Right lobe of liver (tissue), 6 donors: ENCODE results near the gene ELOVL2. TPM values are rescaled to one million over a fixed set of nuclear protein-coding genes. Genes with fewer than 3 reads are reported as not detected.

ENCODE experiments used
- ATAC-seq, 4 donors: fragments of 200-7000 bp; cut with Tn5 transposase; one replicate each; pipeline ENCODE4 v1.9.1; 2020; ENCODE audit warnings: mild to moderate bottlenecking in 4 of 4, moderate library complexity in 4 of 4
- DNase-seq, 3 donors: peaks; one replicate each; pipeline ENCODE4 v3.0.0-alpha.2; 2020
- H3K27ac ChIP-seq, 3 donors: fragments of 200-600 bp; one replicate each; pipeline ENCODE4 v1.8.0; 2022
- H3K27me3 ChIP-seq, 2 donors: fragments of 200-600 bp; one replicate each; pipeline ENCODE4 v1.8.0; 2022
- H3K36me3 ChIP-seq, 4 donors: fragments of 200-600 bp; sonication (generic) in 1 of 4; one replicate each; pipeline versions ENCODE4 v1.5.1 to v1.8.0; 2017 to 2022; ENCODE audit warnings: control low read depth in 1 of 4
- H3K4me1 ChIP-seq, 4 donors: fragments of 200-600 bp; sonication (generic) in 1 of 4; one replicate each; pipeline versions ENCODE4 v1.5.1 to v1.8.0; 2017 to 2022; ENCODE audit warnings: control low read depth in 1 of 4
- H3K4me3 ChIP-seq, 3 donors: fragments of 200-600 bp; one replicate each; pipeline ENCODE4 v1.8.0; 2022
- H3K9me3 ChIP-seq, 4 donors: fragments of 200-600 bp; sonication (generic) in 1 of 4; one replicate each; pipeline versions ENCODE4 v1.5.1 to v1.8.0; 2017 to 2022; ENCODE audit warnings: control low read depth in 1 of 4
- CTCF ChIP-seq, 4 donors: fragments of 200-600 bp in 3 of 4; fragments of 450-650 bp in 1 of 4; IDR thresholded peaks; one replicate each; pipeline versions ENCODE4 v1.5.1 to v1.8.0; 2016 to 2022; ENCODE audit warnings: antibody characterized with exemption in 4 of 4, mild to moderate bottlenecking in 2 of 4
- POLR2A ChIP-seq: fragments of 450-650 bp; IDR thresholded peaks from one replicate; pipeline ENCODE4 v1.6.1; 2017; ENCODE audit warnings: antibody characterized with exemption, mild to moderate bottlenecking
- WGBS: methylation state at CpG from one replicate; pipeline ENCODE4 v1.1.6; 2018; ENCODE audit warnings: low coverage, low lambda C conversion rate; ENCODE audit not compliant: insufficient coverage; ENCODE audit errors: missing lambda C conversion rate; 5-methylcytosine and 5-hydroxymethylcytosine counted together
- intact Hi-C, 2 donors: fragments of 100-400 bp; cut with DNase I; formaldehyde crosslinking; loops; one replicate each; pipeline versions ENCODE4 v1.11.2 to v1.14.1; 2022
- total RNA-seq, 6 experiments: library from RNA; depleted of rRNA in 2 of 6; stranded (reverse); fragments of >200 nt in 2 of 6; fragmentation: NEBNext Ultra II Directional in 3 of 6; extraction: Animal tissue kit (Norgen Biotek cat#: 25700) in 3 of 6; gene quantifications; one replicate each; pipeline versions ENCODE4 v1.1.0 to v1.2.4, GENCODE V29; 2016 to 2023
- donor health status: DM: no; HTN: yes; CAD: no.
- donor health status: DM: no; HTN: no; CAD: no.
- donor health status: DM: no; HTN: no; CAD: no.
- donor health status: DM: no; HTN: yes; CAD: no.
- donor health status: DM: no; HTN: yes; CAD: no.

Gene ELOVL2
- total RNA-seq, 6 experiments from 2014 or later, result 7.1 to 24.4 (median 14.4) TPM

GRCh38 chr6:11030904-11031303 lies 13.2 kb downstream of the ELOVL2 start:
- TF ChIP-seq CTCF (IDR thresholded peaks at IDR 0.05) (no peak), POLR2A (no peak)
- intact Hi-C loops, result no loop called here
- Histone ChIP-seq H3K36me3 (no peaks in the 10 kb centered on the region), H3K9me3 (no peaks in the 10 kb centered on the region), H3K4me1 (no peaks in the 10 kb centered on the region), H3K27me3 (no peaks in the 10 kb centered on the region), H3K4me3 (no peak overlapping the region), H3K27ac (no peak overlapping the region)
- DNase-seq, result no peak
- 71% methylated on average over 4 of the region's 4 CpGs for WGBS
- ATAC-seq, result no peak

- DNase-seq, result no peak
- H3K4me1 ChIP-seq, result no peaks in the 10 kb centered on the region
- no peak overlapping the region for H3K27ac ChIP-seq
- TF ChIP-seq POLR2A (no peak), CTCF (IDR thresholded peaks at IDR 0.05) (no peak)
- H3K27me3 ChIP-seq, result no peaks in the 10 kb centered on the region
- H3K36me3 ChIP-seq, result no peaks in the 10 kb centered on the region
- no peak overlapping the region for H3K4me3 ChIP-seq
- intact Hi-C loops, result no loop called here
- H3K9me3 ChIP-seq, result no peaks in the 10 kb centered on the region
- no peak for ATAC-seq
- 95% methylated on average over 8 of the region's 11 CpGs for WGBS
Measured at GRCh38 chr6:11028959-11029358, 15.1 kb downstream of the ELOVL2 start.

- intact Hi-C loops, result no loop called here
- H3K27ac ChIP-seq, result no peak overlapping the region
- no peak overlapping the region for H3K4me3 ChIP-seq
- no peaks in the 10 kb centered on the region for H3K9me3 ChIP-seq
- no peaks in the 10 kb centered on the region for H3K4me1 ChIP-seq
- DNase-seq (no peak), ATAC-seq (no peak)
- no peaks in the 10 kb centered on the region for H3K36me3 ChIP-seq
- TF ChIP-seq POLR2A (no peak), CTCF (IDR thresholded peaks at IDR 0.05) (no peak)
- H3K27me3 ChIP-seq, result no peaks in the 10 kb centered on the region
- 90% methylated on average over 3 of the region's 4 CpGs for WGBS
Measured at GRCh38 chr6:11027565-11028110, 16.5 kb downstream of the ELOVL2 start.

- H3K9me3 ChIP-seq, result no peaks in the 10 kb centered on the region
- H3K27ac ChIP-seq, result no peak overlapping the region
- H3K36me3 ChIP-seq, result no peaks in the 10 kb centered on the region
- no peaks in the 10 kb centered on the region for H3K4me1 ChIP-seq
- H3K27me3 ChIP-seq, result no peaks in the 10 kb centered on the region
- H3K4me3 ChIP-seq, result no peak overlapping the region
- intact Hi-C loops, result no loop called here
- 52% methylated on average over 10 of the region's 10 CpGs for WGBS
- DNase-seq (no peak), ATAC-seq (no peak)
- TF ChIP-seq POLR2A, result no peak
- no peak for TF ChIP-seq CTCF (IDR thresholded peaks at IDR 0.05)
Measured at GRCh38 chr6:11025921-11026635, 18.0 kb downstream of the ELOVL2 start.
